Measurements from ENCODE around the gene FRMD7.

The FRMD7 gene

DNA sequence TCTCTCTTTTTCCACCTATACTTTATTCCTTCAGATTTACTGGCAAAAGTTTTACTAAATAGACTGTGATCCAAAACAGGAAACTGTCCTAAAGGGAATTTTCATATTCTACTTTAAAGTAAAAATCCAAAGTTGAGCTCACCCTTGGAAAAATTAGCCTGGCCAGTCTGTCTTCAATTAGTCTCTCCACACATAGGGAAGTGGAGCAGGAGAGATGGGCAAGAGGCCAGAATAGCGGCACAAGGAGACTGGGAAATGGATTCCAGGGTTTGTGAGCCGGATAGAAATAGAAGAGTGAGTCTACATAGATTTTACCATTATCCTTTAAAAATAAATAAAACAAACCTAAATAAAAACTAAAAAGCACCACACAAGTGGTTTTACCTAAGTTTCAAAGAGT, 16.2 kb upstream of the FRMD7 start:
- no peak for TF ChIP-seq SPI1 (IDR thresholded peaks at IDR 0.05; ENCODE audit: low read depth, low read length)
- TF ChIP-seq POLR2A (IDR thresholded peaks at IDR 0.05; ENCODE audit: low read depth, low read length) = no peak
- TF ChIP-seq PAX5 (IDR thresholded peaks at IDR 0.05; ENCODE audit: insufficient read depth, low read length, severe bottlenecking) = no peak
- TF ChIP-seq TAF1 (IDR thresholded peaks at IDR 0.05; ENCODE audit: low read depth, low read length) = no peak
- no peak for TF ChIP-seq POLR2AphosphoS5 (IDR thresholded peaks at IDR 0.05; ENCODE audit: low read depth, low read length)
- TF ChIP-seq POU2F2 (IDR thresholded peaks at IDR 0.05; ENCODE audit: low read depth, low read length) = no peak
- no peak for DNase-seq (ENCODE audit: insufficient read length, low spot score)
- FAIRE-seq = no peak

DNA sequence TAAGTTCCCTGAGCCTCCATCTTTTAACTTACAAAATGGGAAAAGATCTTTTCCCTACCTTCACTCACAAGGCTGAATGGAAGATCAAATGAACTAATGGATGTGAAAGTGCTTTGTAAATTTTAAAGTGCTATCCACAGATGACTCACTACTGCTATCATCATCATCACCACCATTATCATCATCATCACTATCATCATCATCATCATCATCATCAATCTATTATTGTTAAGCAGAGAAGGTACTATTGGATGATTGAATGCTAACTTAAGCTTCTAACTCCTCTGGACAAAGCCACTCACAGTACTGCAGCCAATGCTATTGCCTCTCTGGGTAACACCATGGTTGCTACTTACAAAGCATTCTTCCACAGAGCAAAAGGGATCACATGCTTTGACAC, 1.9 kb downstream of the FRMD7 start:
- no peak for FAIRE-seq
- TF ChIP-seq POLR2A (IDR thresholded peaks at IDR 0.05; ENCODE audit: low read depth, low read length) = no peak
- TF ChIP-seq PAX5 (IDR thresholded peaks at IDR 0.05; ENCODE audit: insufficient read depth, low read length, severe bottlenecking) = no peak
- no peak for TF ChIP-seq TAF1 (IDR thresholded peaks at IDR 0.05; ENCODE audit: low read depth, low read length)
- no peak for TF ChIP-seq POU2F2 (IDR thresholded peaks at IDR 0.05; ENCODE audit: low read depth, low read length)
- TF ChIP-seq POLR2AphosphoS5 (IDR thresholded peaks at IDR 0.05; ENCODE audit: low read depth, low read length) = no peak

DNA sequence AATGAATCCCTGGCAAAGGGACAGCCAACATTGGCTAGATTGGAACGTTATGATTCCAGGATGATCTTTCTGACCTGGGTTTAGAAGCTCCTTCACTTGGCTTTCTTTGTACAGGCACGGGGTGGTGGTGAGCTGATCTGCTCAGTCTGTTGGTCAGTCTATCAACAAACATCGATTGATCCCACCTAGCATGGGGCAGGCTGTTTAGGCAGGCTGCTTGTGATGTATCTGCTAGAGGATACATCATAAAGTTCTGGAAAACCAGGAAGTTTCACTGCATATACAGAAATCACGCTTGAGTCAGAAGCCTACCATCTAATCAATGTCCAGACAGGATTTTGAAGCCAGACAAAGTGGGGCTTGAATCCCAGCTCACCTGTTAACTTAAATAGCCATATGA, 6.9 kb downstream of the FRMD7 start:
- no peak for DNase-seq (ENCODE audit: insufficient read length, low spot score)
- TF ChIP-seq TAF1 (IDR thresholded peaks at IDR 0.05; ENCODE audit: low read depth, low read length) (no peak), SPI1 (IDR thresholded peaks at IDR 0.05; ENCODE audit: low read depth, low read length) (no peak), PAX5 (IDR thresholded peaks at IDR 0.05; ENCODE audit: insufficient read depth, low read length, severe bottlenecking) (no peak), POLR2AphosphoS5 (IDR thresholded peaks at IDR 0.05; ENCODE audit: low read depth, low read length) (no peak), POLR2A (IDR thresholded peaks at IDR 0.05; ENCODE audit: low read depth, low read length) (no peak), POU2F2 (IDR thresholded peaks at IDR 0.05; ENCODE audit: low read depth, low read length) (no peak)
- no peak for FAIRE-seq

More for the DNA sequence above, 1.9 kb downstream of the FRMD7 start:
- DNase-seq (ENCODE audit: insufficient read length, low spot score) = no peak

DNA sequence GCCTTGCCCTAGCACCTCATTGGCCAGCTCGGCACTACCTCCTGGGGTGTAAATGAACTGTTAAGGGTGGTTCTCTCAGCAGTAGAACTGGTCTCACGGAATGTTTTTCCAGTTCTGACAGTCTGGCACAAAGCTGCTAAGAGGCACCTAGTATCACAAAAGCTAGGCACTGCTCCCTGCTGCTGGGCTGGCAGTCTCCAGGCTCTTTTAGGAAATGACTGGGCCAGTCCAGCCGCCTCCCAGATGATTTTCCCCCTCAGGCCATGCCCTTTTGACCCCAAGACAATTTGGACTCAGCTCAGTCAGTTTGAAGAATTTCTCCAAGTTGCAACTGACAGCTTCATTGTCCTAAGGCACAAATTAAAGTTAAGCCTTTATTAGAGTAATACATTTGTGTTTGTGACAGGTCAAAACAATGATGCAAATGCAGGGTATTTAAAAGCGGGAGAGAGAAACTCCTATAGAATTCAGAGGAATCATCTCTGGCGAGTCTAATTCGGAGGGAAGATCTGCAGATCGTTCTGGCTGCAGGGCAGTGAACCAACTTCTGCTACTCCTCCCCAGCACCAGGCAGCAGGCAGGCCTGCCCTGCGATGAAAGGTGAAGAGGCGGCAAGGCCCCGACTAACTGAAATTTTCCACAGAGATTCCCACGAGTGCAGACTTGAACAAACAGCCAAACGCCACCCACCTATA, 7.9 kb downstream of the FRMD7 start:
- FAIRE-seq = no peak
- no peak for DNase-seq (ENCODE audit: insufficient read length, low spot score)
- TF ChIP-seq POLR2AphosphoS5 (IDR thresholded peaks at IDR 0.05; ENCODE audit: low read depth, low read length) = no peak
- no peak for TF ChIP-seq TAF1 (IDR thresholded peaks at IDR 0.05; ENCODE audit: low read depth, low read length)
- TF ChIP-seq POU2F2 (IDR thresholded peaks at IDR 0.05; ENCODE audit: low read depth, low read length) = no peak
- TF ChIP-seq SPI1 (IDR thresholded peaks at IDR 0.05; ENCODE audit: low read depth, low read length) = no peak
- no peak for TF ChIP-seq POLR2A (IDR thresholded peaks at IDR 0.05; ENCODE audit: low read depth, low read length)
- TF ChIP-seq PAX5 (IDR thresholded peaks at IDR 0.05; ENCODE audit: insufficient read depth, low read length, severe bottlenecking) = no peak

DNA sequence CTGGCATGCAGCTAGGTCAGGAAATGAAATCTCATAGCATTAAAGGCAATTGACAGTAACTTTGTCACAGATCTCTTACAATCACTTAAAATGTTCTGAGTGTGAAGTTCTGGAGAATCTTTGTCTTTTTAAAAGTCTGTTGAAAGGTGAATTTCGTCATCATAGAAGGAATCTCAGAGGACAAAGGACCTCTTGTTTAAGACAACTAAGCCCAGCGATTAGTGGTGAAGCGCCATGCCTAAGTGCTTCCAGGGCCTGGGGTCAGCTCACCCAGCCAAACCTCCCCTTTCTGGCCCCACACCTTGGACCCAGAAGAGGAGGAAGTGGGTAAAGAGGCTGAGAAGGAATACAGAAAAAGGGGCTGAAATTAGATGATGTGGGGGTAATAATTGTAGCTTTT, 8.5 kb downstream of the FRMD7 start:
- no peak for FAIRE-seq
- no peak for DNase-seq (ENCODE audit: insufficient read length, low spot score)
- TF ChIP-seq SPI1 (IDR thresholded peaks at IDR 0.05; ENCODE audit: low read depth, low read length) (no peak), POU2F2 (IDR thresholded peaks at IDR 0.05; ENCODE audit: low read depth, low read length) (no peak), POLR2A (IDR thresholded peaks at IDR 0.05; ENCODE audit: low read depth, low read length) (no peak), TAF1 (IDR thresholded peaks at IDR 0.05; ENCODE audit: low read depth, low read length) (no peak), POLR2AphosphoS5 (IDR thresholded peaks at IDR 0.05; ENCODE audit: low read depth, low read length) (no peak), PAX5 (IDR thresholded peaks at IDR 0.05; ENCODE audit: insufficient read depth, low read length, severe bottlenecking) (no peak)

DNA sequence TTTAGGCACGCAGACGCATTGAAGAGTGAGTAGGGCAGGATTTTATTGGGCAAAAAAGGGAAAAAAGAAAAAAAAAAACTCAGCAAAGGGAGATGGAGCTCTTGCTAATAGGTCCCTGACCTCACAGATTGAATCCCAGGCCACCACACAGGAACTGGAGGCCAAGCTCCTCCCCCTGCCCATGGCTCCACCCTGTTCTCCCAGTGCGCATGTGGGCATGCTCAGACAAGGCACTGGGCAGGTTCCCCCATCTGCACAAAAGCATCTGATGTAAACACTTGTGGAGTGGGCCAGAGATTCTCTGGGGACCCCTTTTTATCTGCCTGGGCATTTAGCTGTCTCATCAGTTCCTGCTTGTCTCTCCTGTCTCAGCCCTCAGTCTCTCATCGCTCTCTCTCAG, 9.5 kb downstream of the FRMD7 start:
- TF ChIP-seq SPI1 (IDR thresholded peaks at IDR 0.05; ENCODE audit: low read depth, low read length) (no peak), POU2F2 (IDR thresholded peaks at IDR 0.05; ENCODE audit: low read depth, low read length) (no peak), PAX5 (IDR thresholded peaks at IDR 0.05; ENCODE audit: insufficient read depth, low read length, severe bottlenecking) (no peak), POLR2A (IDR thresholded peaks at IDR 0.05; ENCODE audit: low read depth, low read length) (no peak), TAF1 (IDR thresholded peaks at IDR 0.05; ENCODE audit: low read depth, low read length) (no peak), POLR2AphosphoS5 (IDR thresholded peaks at IDR 0.05; ENCODE audit: low read depth, low read length) (no peak)
- DNase-seq (ENCODE audit: insufficient read length, low spot score) = no peak
- FAIRE-seq = no peak

DNA sequence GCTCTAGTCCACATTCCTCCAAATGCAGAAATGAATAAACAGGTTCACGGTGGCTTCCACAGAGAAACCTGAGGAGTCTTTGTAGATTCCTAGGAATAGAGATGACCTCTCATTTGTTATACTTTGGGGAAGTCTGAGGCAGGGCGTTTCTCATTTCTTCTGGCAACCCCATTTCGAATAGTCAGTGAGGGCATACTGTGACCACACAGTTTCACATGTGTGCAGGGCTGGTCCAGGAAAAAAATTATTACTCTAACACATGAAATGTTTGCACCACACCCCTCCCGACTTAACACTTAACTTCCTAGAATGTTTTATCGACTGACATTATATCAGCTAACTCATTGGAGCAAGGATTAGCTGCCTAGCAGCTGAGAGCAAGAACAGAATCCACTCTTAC, 12.0 kb downstream of the FRMD7 start:
- DNase-seq (ENCODE audit: insufficient read length, low spot score) (no peak), FAIRE-seq (peak; percentile 48)
- TF ChIP-seq POLR2A (IDR thresholded peaks at IDR 0.05; ENCODE audit: low read depth, low read length) (no peak), TAF1 (IDR thresholded peaks at IDR 0.05; ENCODE audit: low read depth, low read length) (no peak), POLR2AphosphoS5 (IDR thresholded peaks at IDR 0.05; ENCODE audit: low read depth, low read length) (no peak), SPI1 (IDR thresholded peaks at IDR 0.05; ENCODE audit: low read depth, low read length) (no peak), PAX5 (IDR thresholded peaks at IDR 0.05; ENCODE audit: insufficient read depth, low read length, severe bottlenecking) (no peak), POU2F2 (IDR thresholded peaks at IDR 0.05; ENCODE audit: low read depth, low read length) (no peak)

DNA sequence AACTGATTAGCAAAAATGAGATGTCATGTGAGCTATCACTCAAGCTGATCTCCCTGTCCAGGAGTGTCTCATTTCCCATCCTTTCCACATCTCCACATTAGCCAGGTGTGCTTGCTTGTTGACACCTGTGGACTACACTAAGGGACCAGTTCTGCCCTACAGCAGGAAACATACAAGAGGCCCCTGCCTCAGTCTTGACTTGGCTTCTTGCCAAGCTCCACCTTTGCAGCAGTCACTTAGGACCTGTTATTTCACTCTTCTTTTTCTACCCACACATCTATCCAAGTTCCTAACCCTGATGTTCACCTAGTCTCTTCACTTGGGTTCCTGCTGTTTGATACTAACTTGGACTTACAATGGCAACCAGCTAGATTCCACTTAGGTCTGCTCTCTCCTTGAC, 13.2 kb downstream of the FRMD7 start:
- no peak for TF ChIP-seq POLR2A (IDR thresholded peaks at IDR 0.05; ENCODE audit: low read depth, low read length)
- no peak for TF ChIP-seq PAX5 (IDR thresholded peaks at IDR 0.05; ENCODE audit: insufficient read depth, low read length, severe bottlenecking)
- TF ChIP-seq POLR2AphosphoS5 (IDR thresholded peaks at IDR 0.05; ENCODE audit: low read depth, low read length) = no peak
- TF ChIP-seq TAF1 (IDR thresholded peaks at IDR 0.05; ENCODE audit: low read depth, low read length) = no peak
- TF ChIP-seq POU2F2 (IDR thresholded peaks at IDR 0.05; ENCODE audit: low read depth, low read length) = no peak
- TF ChIP-seq SPI1 (IDR thresholded peaks at IDR 0.05; ENCODE audit: low read depth, low read length) = no peak
- no peak for DNase-seq (ENCODE audit: insufficient read length, low spot score)
- FAIRE-seq = no peak

DNA sequence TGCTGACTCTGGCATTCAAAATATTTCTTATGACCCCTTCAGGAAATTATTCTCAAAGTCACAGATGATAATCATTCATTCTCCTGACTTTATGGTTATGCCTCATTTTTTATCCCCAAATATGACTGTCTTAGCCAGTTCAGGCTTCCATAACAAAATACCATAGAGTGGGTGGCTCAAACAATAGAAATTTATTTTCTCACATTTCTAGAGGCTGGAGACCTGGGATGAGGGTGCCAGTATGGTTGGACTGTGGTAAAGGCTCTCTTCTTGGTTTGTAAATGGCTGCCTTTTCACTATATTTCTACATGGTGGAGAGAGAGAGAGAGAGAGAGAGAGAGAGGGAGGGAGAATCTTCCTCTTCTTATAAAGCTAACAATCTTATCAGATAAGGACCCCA, 20.5 kb downstream of the FRMD7 start:
- no peak for DNase-seq (ENCODE audit: insufficient read length, low spot score)
- no peak for FAIRE-seq
- TF ChIP-seq SPI1 (IDR thresholded peaks at IDR 0.05; ENCODE audit: low read depth, low read length) (no peak), POLR2A (IDR thresholded peaks at IDR 0.05; ENCODE audit: low read depth, low read length) (no peak), TAF1 (IDR thresholded peaks at IDR 0.05; ENCODE audit: low read depth, low read length) (no peak), PAX5 (IDR thresholded peaks at IDR 0.05; ENCODE audit: insufficient read depth, low read length, severe bottlenecking) (no peak), POLR2AphosphoS5 (IDR thresholded peaks at IDR 0.05; ENCODE audit: low read depth, low read length) (no peak), POU2F2 (IDR thresholded peaks at IDR 0.05; ENCODE audit: low read depth, low read length) (no peak)
